GM18520 (cell line): ENCODE measurements around the gene MTF2.
"Not testable (repeated sequence)": the region's sequence is repeated elsewhere in the genome, so short reads cannot be mapped to it uniquely, and the experiment has no call there.

Experiments
- ATAC-seq: cut with Tn5 transposase; IDR thresholded peaks from one replicate; pipeline ENCODE4 v1.9.1; 2021; ENCODE audit not compliant: unreplicated experiment

The MTF2 gene

DNA sequence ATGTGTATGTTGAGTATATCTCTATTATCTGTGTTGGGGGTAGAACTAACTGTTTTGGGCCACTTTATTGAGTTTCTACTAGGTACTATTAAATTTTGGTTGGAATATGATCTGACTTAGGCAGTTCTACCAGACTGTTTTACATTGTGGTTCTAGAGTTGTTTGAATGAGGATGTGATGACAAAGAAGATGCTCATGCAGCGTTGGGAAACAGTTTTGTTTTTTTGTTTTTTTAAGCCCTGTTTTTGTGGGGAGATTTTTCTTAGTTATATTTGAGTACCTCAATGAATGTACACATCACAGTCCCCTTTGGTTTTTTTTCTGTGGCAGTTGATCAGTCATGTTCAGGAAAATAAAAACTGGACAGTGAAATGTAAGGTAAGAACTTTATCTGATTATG, 61.0 kb downstream of the MTF2 start:
- no peak for ATAC-seq

GRCh38 chr1:93142161-93142560, 63.1 kb downstream of the MTF2 start:
- no peak for ATAC-seq

DNA sequence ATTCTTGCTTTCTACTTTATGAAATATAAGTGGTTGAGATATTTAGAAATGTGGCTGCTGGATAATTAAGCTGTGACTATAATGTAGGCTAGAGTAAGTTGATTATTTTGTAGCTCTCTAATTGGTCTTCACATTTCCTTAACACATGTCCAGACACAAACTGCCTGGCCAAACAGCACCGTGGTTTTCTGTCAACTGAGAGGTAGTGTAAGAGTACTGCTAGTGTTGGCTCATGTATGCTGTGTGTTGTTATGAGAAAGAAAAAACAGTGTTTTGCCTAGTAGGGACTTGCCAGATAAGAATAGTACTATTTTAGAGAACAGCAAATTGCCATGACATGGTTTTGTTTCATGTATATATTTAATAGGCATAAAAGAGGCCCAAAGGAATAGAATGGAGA, 64.1 kb downstream of the MTF2 start:
- ATAC-seq, result no peak

- no peak for ATAC-seq
Observed at GRCh38 chr1:93143769-93144168, 64.7 kb downstream of the MTF2 start.

DNA sequence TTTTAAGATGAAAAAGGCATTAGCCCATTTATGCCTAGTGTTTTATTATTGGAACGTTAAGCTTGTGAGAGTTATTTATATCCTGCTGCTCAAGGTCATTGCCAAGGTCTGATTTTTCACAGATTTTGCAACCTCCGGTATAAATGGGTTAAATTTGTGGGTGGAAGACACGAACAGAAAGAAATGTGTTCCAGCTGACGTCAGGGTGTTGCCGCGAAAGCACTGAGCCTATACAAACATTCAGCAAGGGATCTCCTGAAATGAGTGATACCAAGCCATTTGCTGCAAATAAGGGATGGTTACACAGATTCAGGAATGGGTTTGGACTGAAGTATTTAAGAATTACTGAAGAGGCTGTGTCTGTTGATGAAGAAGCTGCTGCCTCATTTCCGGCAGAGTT, 68.9 kb downstream of the MTF2 start:
- no peak for ATAC-seq

- no peak for ATAC-seq
Observed at GRCh38 chr1:93150729-93151128, 71.6 kb downstream of the MTF2 start.

DNA sequence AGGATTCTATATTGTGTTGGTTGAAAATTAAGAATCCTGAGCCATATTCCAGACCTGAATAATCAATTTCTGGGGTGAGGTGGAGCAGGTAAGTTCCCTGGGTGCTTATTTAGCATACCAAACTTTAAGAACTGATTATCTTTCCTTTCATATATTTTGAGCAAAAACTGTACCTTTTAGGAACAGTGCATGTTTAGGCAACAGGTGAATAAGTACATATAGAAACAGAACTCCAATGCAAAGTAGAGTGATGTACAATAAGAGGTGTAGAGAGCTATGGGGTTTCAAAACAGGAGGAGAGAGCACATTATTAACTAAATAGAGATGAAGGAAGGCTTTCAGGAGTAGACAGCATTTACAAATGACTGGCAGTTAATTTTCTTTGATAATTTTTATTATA, 72.4 kb downstream of the MTF2 start:
- ATAC-seq, result no peak

- no peak for ATAC-seq
Observed at GRCh38 chr1:93152835-93153234, 73.8 kb downstream of the MTF2 start.

GRCh38 chr1:93154898-93155297, 75.8 kb downstream of the MTF2 start:
- no peak for ATAC-seq

- ATAC-seq, result no peak
Observed at GRCh38 chr1:93155335-93155734, 76.3 kb downstream of the MTF2 start.

- ATAC-seq, result no peak
Observed at GRCh38 chr1:93159337-93159736, 80.3 kb downstream of the MTF2 start.

- ATAC-seq, result not testable (repeated sequence)
Observed at GRCh38 chr1:93163314-93163713, 84.2 kb downstream of the MTF2 start.

DNA sequence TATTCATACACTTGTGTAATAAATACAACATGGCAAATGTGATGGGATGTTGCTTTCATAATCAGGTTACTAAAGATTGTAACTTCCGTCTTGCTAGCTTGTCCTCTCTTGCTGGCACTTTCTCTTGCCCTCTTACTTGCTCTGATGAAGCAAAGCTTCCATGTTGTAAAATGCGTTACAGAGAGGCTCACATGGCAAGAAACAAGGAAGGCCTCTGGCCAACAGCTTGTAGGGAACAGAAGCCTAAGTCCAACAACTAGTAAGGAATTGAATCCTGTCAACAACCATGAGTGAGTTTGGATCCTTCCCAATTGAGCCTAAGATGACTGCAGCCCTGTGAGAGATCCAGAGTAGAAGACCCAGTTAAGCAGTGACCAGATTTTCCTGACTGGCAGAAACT, 85.7 kb downstream of the MTF2 start:
- no peak for ATAC-seq

- ATAC-seq, result not testable (repeated sequence)
Observed at GRCh38 chr1:93165895-93166294, 86.8 kb downstream of the MTF2 start.

DNA sequence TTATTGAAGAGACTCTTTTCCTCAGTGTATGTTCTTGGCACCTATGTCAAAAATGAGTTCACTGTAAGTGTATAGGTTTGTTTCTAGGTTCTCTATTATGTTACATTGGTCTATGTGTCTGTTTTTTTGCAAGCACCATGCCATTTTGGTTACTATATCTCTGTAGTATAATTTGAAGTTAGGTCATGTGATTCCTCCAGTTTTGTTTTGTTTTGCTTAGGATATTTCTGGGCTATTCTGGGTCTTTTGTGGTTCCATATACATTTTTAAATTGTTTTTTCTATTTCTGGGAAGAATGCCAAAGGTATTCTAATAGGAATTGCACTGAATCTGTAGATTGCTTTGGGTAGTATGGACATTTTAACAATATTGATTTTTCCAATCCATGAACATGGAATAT, 87.9 kb downstream of the MTF2 start:
- no peak for ATAC-seq

- ATAC-seq, result not testable (repeated sequence)
Observed at GRCh38 chr1:93170141-93170678, 91.1 kb downstream of the MTF2 start.

- no peak for ATAC-seq
Observed at GRCh38 chr1:93171549-93172034, 92.5 kb downstream of the MTF2 start.

GRCh38 chr1:93172778-93173177, 93.7 kb downstream of the MTF2 start:
- ATAC-seq, result no peak

GRCh38 chr1:93174638-93175037, 95.6 kb downstream of the MTF2 start:
- not testable (repeated sequence) for ATAC-seq

GRCh38 chr1:93177991-93178390, 98.9 kb downstream of the MTF2 start:
- no peak for ATAC-seq

DNA sequence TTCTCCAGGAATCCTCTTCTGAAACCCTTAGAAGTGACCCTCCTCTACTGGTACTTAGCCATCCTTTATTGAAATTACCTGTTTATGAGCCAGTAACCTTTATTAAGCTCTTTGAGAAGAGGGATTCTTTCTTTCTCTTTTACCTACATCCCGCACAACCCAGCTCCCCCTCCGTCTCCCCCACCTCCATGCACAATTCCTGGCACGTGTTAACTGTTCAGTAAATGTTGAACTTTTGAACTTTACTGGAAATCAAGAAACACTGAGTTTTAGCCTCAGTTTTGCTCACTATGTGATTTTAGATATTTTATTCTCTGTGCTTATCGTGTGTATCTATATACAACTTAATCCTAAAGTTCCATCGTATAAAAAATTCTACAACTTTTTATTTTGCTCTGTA, 99.3 kb downstream of the MTF2 start:
- ATAC-seq, result no peak

DNA sequence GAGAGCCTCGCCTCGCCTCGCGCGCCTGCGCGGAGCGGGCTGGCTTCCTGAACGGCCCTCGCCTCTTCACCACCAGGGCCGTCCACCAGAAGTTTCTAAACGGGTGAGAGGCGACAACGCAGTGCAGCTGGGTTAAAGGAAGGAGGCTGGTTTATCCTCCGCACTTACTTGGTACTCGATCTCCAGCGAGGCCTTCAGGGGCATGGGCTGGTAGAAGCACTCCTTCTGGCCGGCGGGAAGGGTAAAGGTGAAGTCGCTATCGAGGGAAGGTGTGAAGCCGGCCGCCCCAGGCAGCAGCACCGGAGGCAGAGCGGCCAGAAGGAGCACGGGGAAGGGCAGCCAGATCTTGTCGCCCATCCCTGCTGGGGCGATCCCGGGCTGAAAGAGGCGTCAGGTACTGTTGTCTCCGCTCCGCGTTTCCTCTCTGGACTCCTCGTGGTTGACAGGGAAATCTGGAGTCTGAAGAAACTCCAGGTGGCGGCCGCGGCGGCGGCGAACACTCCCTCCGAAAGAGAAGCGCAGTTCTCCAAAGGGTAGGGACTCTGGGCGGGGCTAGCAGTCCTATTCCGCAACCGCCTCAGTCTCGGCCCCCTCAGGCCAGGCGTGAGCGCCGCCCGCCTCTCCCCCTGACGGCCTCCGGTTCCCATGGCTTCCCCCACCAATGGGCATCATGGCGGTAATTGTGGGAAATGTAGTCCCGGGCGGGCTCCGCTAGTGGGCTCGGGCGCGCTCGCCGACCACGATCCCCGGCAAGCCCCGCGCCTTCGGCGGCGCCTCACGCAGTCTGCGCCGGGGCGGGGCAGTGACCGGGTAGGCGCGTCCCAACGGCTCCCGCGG, 101.0 kb downstream of the MTF2 start, which contains the start of gene TMED5:
TSS of gene TMED5 (minus strand) at position 528 of the 837 bp plus-strand sequence. CDS start at position 357, 171 bp downstream.
- peak; percentile 84 for ATAC-seq
